ENCODE data around the gene TNFAIP1. TPM values are rescaled to one million over a fixed set of nuclear protein-coding genes. Genes with fewer than 3 reads are reported as not detected.

TNFAIP1 gene
- total and polyA plus RNA-seq, 2 of the 4 experiments (the other 2 are of a cell fraction): 49.1 to 62.9 TPM

- no peak overlapping the region for H2BK15ac ChIP-seq (ENCODE audit: low read depth, low read length)
- H3K27me3 ChIP-seq (ENCODE audit: control insufficient read depth, insufficient read depth, low read length): no peaks in the 10 kb centered on the region
- TF ChIP-seq MAFK (IDR thresholded peaks at IDR 0.05; ENCODE audit: low read depth, low read length) (no peak), ELK1 (IDR thresholded peaks at IDR 0.05; ENCODE audit: borderline replicate concordance, low read depth, low read length) (no peak), NFE2L2 (IDR thresholded peaks at IDR 0.05; ENCODE audit: low read depth, low read length) (no peak), POLR2A (IDR thresholded peaks at IDR 0.05; ENCODE audit: low read depth, low read length) (no peak), RFX5 (IDR thresholded peaks at IDR 0.05; ENCODE audit: low read depth, low read length) (no peak), RCOR1 (IDR thresholded peaks at IDR 0.05; ENCODE audit: insufficient replicate concordance, low read length) (no peak), RAD21 (IDR thresholded peaks at IDR 0.05; ENCODE audit: low read length) (no peak), USF2 (IDR thresholded peaks at IDR 0.05; ENCODE audit: low read depth, low read length) (no peak), SMC3 (IDR thresholded peaks at IDR 0.05; ENCODE audit: low read depth, low read length) (no peak), MAZ (IDR thresholded peaks at IDR 0.05; ENCODE audit: borderline replicate concordance, low read depth, low read length) (no peak), BHLHE40 (IDR thresholded peaks at IDR 0.05; ENCODE audit: low read depth, low read length) (no peak), CHD1 (IDR thresholded peaks at IDR 0.05; ENCODE audit: low read depth, low read length) (no peak), MXI1 (IDR thresholded peaks at IDR 0.05; ENCODE audit: borderline replicate concordance, low read depth, low read length) (no peak), CEBPB (IDR thresholded peaks at IDR 0.05; ENCODE audit: low read depth, low read length) (no peak)
- H3K4me2 ChIP-seq (ENCODE audit: low read depth, low read length): no peak overlapping the region
- no peak overlapping the region for H2BK120ac ChIP-seq (ENCODE audit: low read depth, low read length)
- H4K91ac ChIP-seq (ENCODE audit: insufficient read depth, low read depth, low read length): no peak overlapping the region
- BruUV-seq (replicated peaks): no TSS peak
- no peaks in the 10 kb centered on the region for H3K9me3 ChIP-seq (ENCODE audit: control insufficient read depth, insufficient read depth, low read length)
- peaks cover 34% of the 10 kb centered on the region for H3K36me3 ChIP-seq (ENCODE audit: control insufficient read depth, insufficient read depth, low read length)
- WGBS, 2 experiments (ENCODE audit: extremely low coverage in 2 of 2, insufficient read length in 1 of 2): 70% methylated on average over 31 of the region's 56 CpGs; no CpG with 5 or more reads in 1 of the 2 experiments
- H4K8ac ChIP-seq (ENCODE audit: low read depth in 2 of 2, low read length in 2 of 2): no peak overlapping the region
- H2BK5ac ChIP-seq (ENCODE audit: low read depth, low read length, poor library complexity, severe bottlenecking): no peak overlapping the region
- H3K14ac ChIP-seq (replicated peaks; ENCODE audit: low read depth, low read length): no peak overlapping the region
- ChIA-PET POLR2A (ENCODE audit: unreplicated experiment) (no interaction called here), CTCF (no interaction called here)
- ATAC-seq (ENCODE audit: low read depth) (no peak), DNase-seq (no peak)
- no peak overlapping the region for H4K5ac ChIP-seq (ENCODE audit: low read depth, low read length)
- no peak overlapping the region for H2AK5ac ChIP-seq (ENCODE audit: low read depth, low read length)
- H3K23ac ChIP-seq (ENCODE audit: low read depth, low read length): no peak overlapping the region
- H3K4ac ChIP-seq (ENCODE audit: low read depth, low read length): no peak overlapping the region
- no peak overlapping the region for H3K18ac ChIP-seq (ENCODE audit: low read depth, low read length)
- in situ Hi-C loops (cut with MboI; ENCODE audit: low sequenced_read_pairs): no loop called here
- H3K27ac ChIP-seq (ENCODE audit: insufficient read depth, low read length): no peak overlapping the region
- H3K56ac ChIP-seq (ENCODE audit: extremely low read depth, insufficient read depth, low read length): no peak overlapping the region
- H2AFZ ChIP-seq (replicated peaks; ENCODE audit: low read length, poor library complexity): peak overlapping the region; percentile 32
- intact Hi-C loops (cut with micrococcal nuclease): no loop called here
- H2AK9ac ChIP-seq (replicated peaks; ENCODE audit: low read depth, low read length, poor library complexity): no peak overlapping the region
- peaks cover 20% of the 10 kb centered on the region for H4K20me1 ChIP-seq (ENCODE audit: insufficient read depth, low read length)
- dilution Hi-C loops (cut with HindIII; ENCODE audit: low sequenced_read_pairs, unreplicated experiment): no loop called here
- H3K79me1 ChIP-seq (ENCODE audit: low read depth in 1 of 2, low read length in 2 of 2): peaks cover 0 to 20% of the 10 kb centered on the region in 2 experiments; a peak in 2 of 4 replicates
- H3K9me1 ChIP-seq (ENCODE audit: insufficient read depth, low read length): peaks cover 7% of the 10 kb centered on the region; the same call in 1 of the 2 replicates
- H2BK20ac ChIP-seq (ENCODE audit: low read depth, low read length): no peak overlapping the region
- no peak overlapping the region for H3K4me3 ChIP-seq (ENCODE audit: insufficient read depth, low read depth, low read length)
- H3K4me1 ChIP-seq (ENCODE audit: control insufficient read depth, insufficient read depth, low read length): peaks cover 3% of the 10 kb centered on the region; the same call in 1 of the 2 replicates
- H3K9ac ChIP-seq (ENCODE audit: low read depth, low read length): no peak overlapping the region
Observed at GRCh38 chr17:28384281-28385036, 48.9 kb downstream of the TNFAIP1 start.

Measured in IMR-90 (cell line).